HG03432 (cell line): Measurements from ENCODE around the gene MYLK.

Source experiments
- ATAC-seq: cut with Tn5 transposase; IDR thresholded peaks from one replicate; pipeline ENCODE4 v1.9.1; 2021; ENCODE audit warnings: mild to moderate bottlenecking, moderate library complexity; ENCODE audit not compliant: unreplicated experiment

Gene MYLK

DNA sequence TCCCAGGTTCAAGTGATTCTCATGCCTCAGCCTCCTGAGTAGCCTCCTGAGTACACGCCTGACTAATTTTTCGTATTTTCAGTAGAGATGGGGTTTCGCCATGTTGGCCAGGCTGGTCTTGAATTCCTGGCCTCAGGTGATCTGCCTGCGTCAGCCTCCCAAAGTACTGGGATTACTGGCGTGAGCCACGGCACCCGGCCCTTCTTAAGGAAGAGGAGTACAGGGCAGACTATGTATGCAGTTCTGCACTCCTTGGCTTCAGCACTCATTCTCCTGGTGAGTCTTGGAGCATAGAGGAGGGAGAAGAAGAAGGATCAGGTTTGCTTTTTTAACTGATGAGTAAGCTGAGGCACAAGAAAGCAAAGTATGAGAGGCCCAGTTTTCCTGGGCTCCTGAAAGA is 199.5 kb downstream of the MYLK start:
- no peak for ATAC-seq

- no peak for ATAC-seq
Observed at GRCh38 chr3:123684209-123684608, 199.9 kb downstream of the MYLK start.

DNA sequence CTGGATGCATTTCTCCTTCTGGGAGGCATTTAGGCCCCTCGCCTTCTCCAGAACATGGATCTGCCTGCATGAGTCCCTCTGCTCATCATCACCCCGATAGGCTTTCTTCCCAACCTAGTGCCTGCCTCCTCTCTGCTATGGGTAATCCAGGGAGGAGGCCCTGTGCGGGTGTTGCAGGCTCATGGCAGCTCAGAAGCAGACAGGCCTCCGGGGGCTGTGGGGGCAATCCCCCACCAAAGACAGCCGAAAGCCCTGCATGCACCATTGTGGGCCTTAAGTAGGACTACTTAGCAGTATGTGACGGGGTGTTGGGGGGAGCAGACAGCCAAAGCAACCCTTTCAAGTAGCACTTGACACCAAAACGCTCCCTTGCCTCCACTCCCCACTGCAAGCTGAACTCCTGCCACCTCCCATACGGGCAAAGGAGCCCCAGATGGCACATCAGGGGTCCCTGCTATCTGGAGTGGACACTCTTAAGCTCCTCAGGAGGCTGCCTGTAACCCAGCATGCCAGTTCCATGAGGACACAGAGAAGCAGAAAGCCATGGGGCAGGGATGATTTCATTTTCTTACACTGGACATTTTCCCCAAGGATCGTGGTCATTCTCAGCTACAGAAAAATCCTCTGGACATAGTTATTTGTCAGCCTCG is 200.5 kb downstream of the MYLK start:
- no peak for ATAC-seq

DNA sequence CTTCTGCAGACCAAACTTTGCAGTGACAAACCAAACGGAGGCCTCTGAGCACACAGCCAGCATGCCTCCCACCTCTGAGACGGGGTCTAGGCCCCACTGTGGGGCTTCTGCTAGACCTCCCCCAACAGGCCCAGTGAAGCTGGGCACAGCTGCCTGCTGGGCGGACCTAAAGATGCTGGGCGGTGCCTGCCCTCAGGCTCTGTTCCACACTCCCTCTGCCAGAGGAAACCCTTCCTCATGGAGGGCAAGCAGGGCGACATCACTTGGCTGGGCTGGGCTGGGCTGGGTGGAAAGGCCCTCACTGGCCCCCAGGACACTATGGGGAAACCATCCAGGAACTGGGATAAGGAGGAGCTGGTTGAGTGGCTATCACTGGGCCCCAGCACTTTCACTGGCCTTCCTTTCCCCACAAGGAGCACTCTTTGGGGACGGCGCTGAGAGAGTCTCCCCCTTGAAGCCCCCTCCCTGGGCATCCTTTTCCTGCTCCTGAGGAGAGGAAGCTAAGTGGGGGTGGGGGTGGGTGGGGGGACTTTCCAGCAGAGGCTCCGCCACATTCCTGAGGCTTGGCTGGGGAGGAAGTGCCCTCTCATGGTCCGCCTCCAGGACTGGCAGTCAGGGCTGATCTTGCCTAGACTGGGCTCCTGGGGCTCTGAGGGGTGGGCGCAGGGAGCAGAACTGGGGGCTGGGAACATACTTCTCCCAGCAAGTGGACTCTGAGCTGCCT is 201.2 kb downstream of the MYLK start:
- no peak for ATAC-seq

DNA sequence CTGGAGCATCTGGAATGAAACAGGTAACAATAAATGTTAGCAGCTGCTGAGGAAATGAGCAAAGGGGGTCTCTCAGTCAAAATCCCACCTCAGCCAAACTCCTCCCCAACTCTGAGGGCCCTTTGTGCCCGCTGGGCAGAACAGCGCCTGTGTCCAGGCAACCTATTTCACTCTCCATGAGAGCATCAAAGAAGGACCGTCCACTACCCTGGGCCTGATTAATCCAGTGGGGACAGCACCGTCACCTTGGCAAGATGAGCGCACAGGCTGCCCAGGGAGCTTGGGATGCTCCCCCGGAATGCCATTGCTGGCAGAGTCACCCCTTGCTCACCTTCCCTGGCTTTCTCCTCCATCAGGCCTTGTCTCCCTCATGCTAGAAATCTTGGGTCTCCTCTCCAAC is 201.8 kb downstream of the MYLK start:
- ATAC-seq = no peak

DNA sequence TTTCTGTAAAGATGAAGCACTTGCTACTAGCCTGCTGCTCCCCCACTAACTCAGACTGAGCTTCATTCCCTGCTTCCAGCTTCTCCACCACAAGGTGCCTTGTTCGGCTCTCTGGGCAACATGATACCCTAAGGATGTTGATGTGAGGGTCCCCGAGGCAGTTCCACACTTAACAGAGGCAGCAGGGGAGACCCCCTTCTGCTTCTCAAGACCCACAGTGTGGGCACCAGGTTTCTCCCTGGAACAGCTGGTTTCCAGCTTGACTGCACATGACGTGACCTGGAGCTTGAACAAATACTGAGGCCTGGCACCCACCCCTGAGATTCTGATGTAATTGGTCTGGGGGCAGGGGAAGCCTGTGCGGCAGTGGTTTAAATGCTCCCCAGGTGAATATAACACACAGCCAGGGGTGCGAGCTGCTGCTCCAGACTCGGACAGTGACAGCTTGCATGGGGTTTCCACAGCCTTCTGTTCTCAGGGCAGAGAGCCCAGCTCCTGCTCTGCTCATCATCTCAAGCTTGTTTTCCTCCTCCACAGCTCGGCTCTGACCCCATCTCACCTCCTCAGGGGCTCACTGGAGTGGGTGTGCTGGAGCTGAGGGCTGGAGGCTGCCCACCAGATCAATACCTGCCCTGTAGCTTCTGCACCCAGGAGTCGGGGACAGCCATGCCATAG is 204.3 kb downstream of the MYLK start:
- no peak for ATAC-seq

GRCh38 chr3:123678108-123678511 is 206.0 kb downstream of the MYLK start:
- ATAC-seq = no peak

- no peak for ATAC-seq
Observed at GRCh38 chr3:123672429-123673146, 211.5 kb downstream of the MYLK start.

DNA sequence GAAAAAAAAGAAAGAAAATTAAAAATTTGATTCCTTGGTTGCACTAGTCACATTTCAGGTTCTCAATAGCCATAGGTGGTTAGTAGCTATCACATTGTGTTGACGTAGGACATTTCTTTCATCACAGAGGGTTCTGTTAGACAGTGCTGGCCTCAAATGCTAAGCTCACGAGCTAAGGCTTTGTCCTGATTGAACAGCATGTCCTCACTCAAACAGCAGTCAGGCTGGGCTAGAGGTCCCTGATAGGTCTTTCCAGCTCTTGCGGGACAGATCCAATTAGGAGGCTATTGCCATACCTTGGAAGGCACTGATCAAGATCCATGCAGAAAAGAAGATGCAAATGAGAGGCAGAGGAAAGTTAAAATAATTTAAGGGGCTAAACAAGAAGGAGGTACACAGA is 213.4 kb downstream of the MYLK start:
- no peak for ATAC-seq

GRCh38 chr3:123668906-123669305 is 215.2 kb downstream of the MYLK start:
- no peak for ATAC-seq

GRCh38 chr3:123667784-123668183 is 216.3 kb downstream of the MYLK start:
- ATAC-seq = no peak

GRCh38 chr3:123664753-123665152 is 219.4 kb downstream of the MYLK start:
- no peak for ATAC-seq

DNA sequence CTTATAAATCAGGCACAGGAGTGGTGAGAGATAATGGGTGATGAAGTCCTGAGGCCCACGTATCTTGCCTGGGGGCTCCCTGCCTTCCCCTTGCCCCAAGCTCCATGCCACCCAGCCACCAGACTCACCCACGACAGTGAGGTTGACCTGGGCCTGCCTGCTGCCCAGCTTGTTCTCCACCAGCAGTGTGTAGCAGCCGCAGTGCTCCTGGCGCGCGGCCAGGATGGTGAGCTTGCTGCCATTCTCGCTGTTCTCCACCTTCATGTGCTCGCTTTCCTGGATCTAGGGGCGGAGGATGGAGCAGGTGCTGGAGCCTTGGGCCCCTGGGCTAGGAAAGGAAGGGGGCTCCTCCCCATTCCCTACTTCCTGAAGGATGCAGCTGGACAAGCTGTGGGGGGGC is 220.2 kb downstream of the MYLK start:
- no peak for ATAC-seq

DNA sequence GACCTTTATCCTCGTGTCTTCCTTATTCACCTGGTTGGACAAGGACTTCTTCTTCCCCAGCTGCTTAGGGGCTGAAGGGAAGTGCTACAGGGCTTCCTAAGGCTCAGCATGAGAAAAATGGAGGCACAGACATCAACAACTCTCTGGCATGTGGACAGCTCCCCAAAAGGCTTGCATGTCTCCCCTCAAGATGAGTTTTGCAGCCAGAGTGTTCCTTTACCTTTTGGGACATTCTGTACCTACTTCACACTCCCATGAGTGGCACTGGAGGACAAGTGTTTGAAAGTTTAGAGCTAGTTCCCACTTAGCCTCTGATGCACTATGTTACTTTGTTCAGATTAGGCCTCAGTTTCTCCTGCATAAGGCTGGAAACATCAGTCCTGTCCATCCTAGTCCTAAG is 222.2 kb downstream of the MYLK start:
- ATAC-seq = no peak

DNA sequence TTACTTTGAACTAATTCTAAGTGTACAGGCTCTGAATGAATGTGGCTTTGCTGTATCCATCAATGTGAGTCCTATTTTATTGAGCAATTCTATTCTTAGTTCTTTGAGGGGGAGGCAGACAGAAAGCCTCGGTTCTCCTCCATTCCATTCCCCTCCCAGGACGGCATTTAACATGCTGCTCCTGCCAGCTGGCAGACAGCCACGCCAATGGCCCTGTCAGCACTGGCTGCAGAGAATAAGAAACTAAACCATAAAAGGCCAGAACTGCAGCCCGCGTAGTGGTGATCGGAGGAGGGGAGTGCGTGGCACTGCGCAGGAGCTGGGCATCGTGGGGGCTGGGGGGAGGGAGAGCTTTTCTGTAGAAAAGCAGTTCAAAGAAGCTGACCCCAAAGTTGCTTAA is 223.2 kb downstream of the MYLK start:
- no peak for ATAC-seq

GRCh38 chr3:123660141-123660675 is 223.9 kb downstream of the MYLK start:
- no peak for ATAC-seq

GRCh38 chr3:123658852-123659206 is 225.3 kb downstream of the MYLK start:
- ATAC-seq = no peak

DNA sequence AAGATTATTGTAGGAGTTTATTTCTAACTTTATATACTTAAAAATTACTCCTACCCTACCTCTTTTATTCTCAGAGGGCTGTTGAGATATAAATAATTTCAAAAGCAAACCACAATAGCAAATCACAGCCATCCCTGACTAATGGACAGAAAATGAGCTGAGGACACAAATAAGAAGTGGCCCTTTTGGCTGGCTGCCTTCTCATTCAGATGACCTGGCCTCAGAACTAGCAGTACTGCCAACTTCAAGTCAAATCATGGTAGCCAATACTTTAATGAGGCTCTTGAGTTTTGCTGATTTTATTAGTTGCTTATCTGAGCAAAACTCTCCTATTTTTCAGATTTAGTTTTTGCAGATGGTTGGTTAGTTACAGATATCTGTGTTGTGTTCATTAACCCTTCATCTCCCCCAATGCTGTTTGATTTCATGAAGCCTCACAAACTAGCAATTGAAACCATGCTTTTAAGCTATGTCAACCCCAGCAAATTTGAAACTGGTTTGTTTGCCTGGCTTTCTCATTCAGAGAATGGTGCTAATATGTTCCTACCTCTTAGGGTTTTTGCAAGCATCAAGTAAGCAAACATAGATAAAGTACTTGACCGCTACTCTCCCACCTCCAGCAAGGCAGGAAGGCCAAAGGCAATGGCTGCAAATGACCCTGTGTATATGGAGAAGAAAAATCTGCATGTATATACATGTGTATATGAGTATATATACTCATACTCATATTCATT is 225.8 kb downstream of the MYLK start:
- ATAC-seq = no peak

- no peak for ATAC-seq
Observed at GRCh38 chr3:123657568-123657967, 226.6 kb downstream of the MYLK start.

DNA sequence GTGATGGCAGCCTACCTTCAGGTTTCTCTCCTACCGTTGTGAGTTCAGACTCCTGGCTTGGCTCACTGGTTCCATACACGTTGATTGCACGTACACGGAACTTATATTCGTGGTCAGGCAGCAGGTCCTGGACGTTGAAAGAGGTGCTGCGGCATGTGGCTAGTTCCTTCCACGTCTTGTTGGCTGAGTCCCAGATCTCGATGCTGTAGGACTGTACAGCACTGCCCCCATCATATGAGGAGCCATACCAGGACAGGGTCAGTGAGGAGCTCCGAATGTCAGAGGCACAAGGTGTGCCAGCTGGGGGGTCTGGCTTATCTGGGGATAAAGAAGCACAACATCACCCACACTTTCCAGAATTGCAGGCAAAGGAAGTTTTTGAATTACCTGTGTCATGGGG is 227.0 kb downstream of the MYLK start:
- no peak for ATAC-seq

GRCh38 chr3:123656691-123657090 is 227.4 kb downstream of the MYLK start:
- no peak for ATAC-seq
